ENCODE measurements around the gene SMO. TPM values are rescaled to one million over a fixed set of nuclear protein-coding genes. Genes with fewer than 3 reads are reported as not detected.
"Not testable (repeated sequence)": the region's sequence is repeated elsewhere in the genome, so short reads cannot be mapped to it uniquely, and the experiment has no call there.

The SMO gene
- total RNA-seq, 2 experiments from 2014 or later, result not detected

DNA sequence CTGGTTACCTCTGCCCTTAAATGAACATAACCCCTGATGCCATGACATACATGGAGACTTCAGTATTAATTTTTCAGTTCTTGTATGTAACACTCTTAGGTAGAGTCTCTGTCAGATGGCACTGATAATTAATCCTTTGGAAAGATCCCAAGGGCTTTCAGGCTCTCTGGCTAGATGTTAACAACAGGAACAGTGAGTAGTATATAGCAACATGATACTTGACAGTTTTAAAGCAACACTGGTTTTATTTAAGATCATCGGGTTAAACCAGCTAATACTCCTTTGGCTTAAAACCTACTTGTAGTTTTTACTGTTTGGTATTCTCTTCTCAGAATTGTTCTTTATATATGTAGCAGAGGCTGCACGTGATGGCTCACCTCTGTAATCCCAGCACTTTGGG is 63.7 kb downstream of the SMO start:
- TF ChIP-seq, protein P1, sequence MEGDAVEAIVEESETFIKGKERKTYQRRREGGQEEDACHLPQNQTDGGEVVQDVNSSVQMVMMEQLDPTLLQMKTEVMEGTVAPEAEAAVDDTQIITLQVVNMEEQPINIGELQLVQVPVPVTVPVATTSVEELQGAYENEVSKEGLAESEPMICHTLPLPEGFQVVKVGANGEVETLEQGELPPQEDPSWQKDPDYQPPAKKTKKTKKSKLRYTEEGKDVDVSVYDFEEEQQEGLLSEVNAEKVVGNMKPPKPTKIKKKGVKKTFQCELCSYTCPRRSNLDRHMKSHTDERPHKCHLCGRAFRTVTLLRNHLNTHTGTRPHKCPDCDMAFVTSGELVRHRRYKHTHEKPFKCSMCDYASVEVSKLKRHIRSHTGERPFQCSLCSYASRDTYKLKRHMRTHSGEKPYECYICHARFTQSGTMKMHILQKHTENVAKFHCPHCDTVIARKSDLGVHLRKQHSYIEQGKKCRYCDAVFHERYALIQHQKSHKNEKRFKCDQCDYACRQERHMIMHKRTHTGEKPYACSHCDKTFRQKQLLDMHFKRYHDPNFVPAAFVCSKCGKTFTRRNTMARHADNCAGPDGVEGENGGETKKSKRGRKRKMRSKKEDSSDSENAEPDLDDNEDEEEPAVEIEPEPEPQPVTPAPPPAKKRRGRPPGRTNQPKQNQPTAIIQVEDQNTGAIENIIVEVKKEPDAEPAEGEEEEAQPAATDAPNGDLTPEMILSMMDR (IDR thresholded peaks at IDR 0.05), result no peak
- no peaks in the 10 kb centered on the region for H3K4me1 ChIP-seq (ENCODE audit: insufficient read depth, low read length)
- Mint-ChIP-seq H3K27me3 (no peaks in the 10 kb centered on the region), H3K27ac (no peak overlapping the region), H3K4me3 (no peak overlapping the region), H3K36me3 (ENCODE audit: low read depth) (no peaks in the 10 kb centered on the region), H3K9me3 (no peaks in the 10 kb centered on the region), H3K4me1 (ENCODE audit: low read depth) (peaks cover 28% of the 10 kb centered on the region)
- H3K9me3 ChIP-seq (ENCODE audit: control insufficient read depth in 1 of 2, insufficient read depth in 1 of 2, low read length in 2 of 2), result no peaks in the 10 kb centered on the region
- CTCF ChIA-PET, result interaction anchor here (1.6 kb wide), 1 partner anchor 33 kb away, joined by 7 read pairs; no protein-coding TSS in a partner anchor
- intact Hi-C loops (cut with DNase I, micrococcal nuclease), result no loop called here
- H3K36me3 ChIP-seq (ENCODE audit: insufficient read depth, low read length), result no peaks in the 10 kb centered on the region
- H3K27ac ChIP-seq (ENCODE audit: low read depth in 1 of 2, low read length in 2 of 2), result no peak overlapping the region
- POLR2A ChIA-PET, result no interaction called here
- DNase-seq (no peak), ATAC-seq (ENCODE audit: poor library complexity) (no peak)
- H3K27me3 ChIP-seq (ENCODE audit: control insufficient read depth in 1 of 2, insufficient read depth in 2 of 2, low read length in 2 of 2), result no peaks in the 10 kb centered on the region
- no peak overlapping the region for H3K4me3 ChIP-seq (ENCODE audit: low read length)

DNA sequence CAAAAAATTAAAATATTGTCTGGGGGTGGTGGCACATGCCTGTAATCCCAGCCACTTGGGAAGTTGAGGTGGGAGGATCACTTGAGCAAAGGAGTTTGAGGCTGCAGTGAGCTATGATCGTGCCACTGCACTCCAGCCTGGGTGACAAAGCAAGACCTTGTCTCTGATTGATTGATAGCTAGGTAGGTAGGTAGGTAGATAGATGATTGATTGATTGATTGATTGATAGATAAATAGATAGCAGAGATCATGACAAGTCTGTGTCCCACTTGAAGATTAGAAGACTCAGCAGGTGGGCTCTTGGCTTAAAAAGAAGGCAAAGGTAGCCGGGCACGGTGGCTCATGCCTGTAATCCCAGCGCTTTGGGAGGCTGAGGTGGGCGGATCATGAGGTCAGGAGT is 64.2 kb downstream of the SMO start:
- CTCF ChIA-PET, result not testable (repeated sequence)

DNA sequence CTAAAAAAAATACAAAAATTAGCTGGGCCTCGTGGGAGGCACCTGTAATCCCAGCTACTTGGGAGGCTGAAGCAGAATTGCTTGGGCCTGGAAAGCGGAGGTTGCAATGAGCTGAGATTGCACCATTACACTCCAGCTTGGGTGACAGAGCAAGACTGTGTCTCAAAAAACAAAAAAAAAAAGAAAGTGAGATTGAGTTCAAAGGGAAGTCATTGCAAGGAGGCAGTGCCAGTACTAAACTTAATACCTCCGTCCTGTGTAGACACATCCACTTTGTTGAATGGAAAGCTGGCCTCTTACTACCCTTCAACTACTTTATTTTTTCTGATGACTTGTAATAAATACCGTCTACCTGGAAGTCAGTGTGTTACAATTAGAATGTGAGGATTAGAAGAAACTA is 67.4 kb downstream of the SMO start:
- Histone ChIP-seq H3K4me1 (ENCODE audit: insufficient read depth, low read length) (peaks cover 7% of the 10 kb centered on the region), H3K27me3 (ENCODE audit: control insufficient read depth in 1 of 2, insufficient read depth in 2 of 2, low read length in 2 of 2) (no peaks in the 10 kb centered on the region), H3K4me3 (ENCODE audit: low read length) (no peak overlapping the region), H3K36me3 (ENCODE audit: insufficient read depth, low read length) (no peaks in the 10 kb centered on the region), H3K27ac (ENCODE audit: low read depth in 1 of 2, low read length in 2 of 2) (no peak overlapping the region), H3K9me3 (ENCODE audit: control insufficient read depth in 1 of 2, insufficient read depth in 1 of 2, low read length in 2 of 2) (no peaks in the 10 kb centered on the region)
- POLR2A ChIA-PET, result interaction anchor here (0.6 kb wide), 1 partner anchor 9 kb away, joined by 3 read pairs; no protein-coding TSS in a partner anchor
- no peak overlapping the region for H3K4me3 Mint-ChIP-seq
- DNase-seq, result no peak
- no peaks in the 10 kb centered on the region for H3K27me3 Mint-ChIP-seq
- no peak overlapping the region for H3K27ac Mint-ChIP-seq
- no peaks in the 10 kb centered on the region for H3K9me3 Mint-ChIP-seq
- H3K4me1 Mint-ChIP-seq (ENCODE audit: low read depth), result peaks cover 49% of the 10 kb centered on the region
- intact Hi-C loops (cut with DNase I, micrococcal nuclease), result no loop called here
- TF ChIP-seq, protein P1 (IDR thresholded peaks at IDR 0.05), result no peak
- CTCF ChIA-PET, result no interaction called here
- no peak for ATAC-seq (ENCODE audit: poor library complexity)
- H3K36me3 Mint-ChIP-seq (ENCODE audit: low read depth), result no peaks in the 10 kb centered on the region

More for the DNA sequence above, 64.2 kb downstream of the SMO start:
- intact Hi-C loops (cut with DNase I, micrococcal nuclease); DNase-seq; H3K36me3 ChIP-seq (ENCODE audit: insufficient read depth, low read length); ATAC-seq (ENCODE audit: poor library complexity); H3K9me3 Mint-ChIP-seq; H3K9me3 ChIP-seq (ENCODE audit: control insufficient read depth in 1 of 2, insufficient read depth in 1 of 2, low read length in 2 of 2); H3K27me3 Mint-ChIP-seq; H3K4me3 ChIP-seq (ENCODE audit: low read length); H3K27ac ChIP-seq (ENCODE audit: low read depth in 1 of 2, low read length in 2 of 2); H3K4me3 Mint-ChIP-seq; POLR2A ChIA-PET; H3K36me3 Mint-ChIP-seq (ENCODE audit: low read depth); H3K27me3 ChIP-seq (ENCODE audit: control insufficient read depth in 1 of 2, insufficient read depth in 2 of 2, low read length in 2 of 2); H3K4me1 ChIP-seq (ENCODE audit: insufficient read depth, low read length); H3K27ac Mint-ChIP-seq: not testable (repeated sequence)
- H3K4me1 Mint-ChIP-seq (ENCODE audit: low read depth), result peaks cover 33% of the 10 kb centered on the region

DNA sequence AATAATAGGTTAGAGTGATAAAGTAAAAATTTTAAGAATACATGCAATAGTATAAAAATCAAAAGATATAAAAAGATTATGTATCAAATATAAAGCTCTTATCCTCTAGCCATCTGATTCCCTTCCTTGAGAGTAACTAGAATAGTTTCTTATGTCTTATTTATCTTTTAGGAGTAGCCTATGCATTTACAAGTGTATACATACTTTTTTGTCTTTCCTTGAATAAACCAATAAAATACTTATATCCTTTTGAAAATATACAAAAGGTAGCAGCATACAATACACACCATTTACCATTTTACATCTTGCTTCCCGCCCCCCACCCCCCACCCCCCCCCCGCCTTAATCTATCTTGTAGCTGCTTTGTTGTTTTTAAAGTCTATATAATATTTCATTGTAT is 67.8 kb downstream of the SMO start:
- H3K4me3 ChIP-seq (ENCODE audit: low read length), result no peak overlapping the region
- H3K27me3 ChIP-seq (ENCODE audit: control insufficient read depth in 1 of 2, insufficient read depth in 2 of 2, low read length in 2 of 2), result no peaks in the 10 kb centered on the region
- ATAC-seq (ENCODE audit: poor library complexity) (no peak), DNase-seq (no peak)
- no peak overlapping the region for H3K27ac ChIP-seq (ENCODE audit: low read depth in 1 of 2, low read length in 2 of 2)
- Mint-ChIP-seq H3K4me1 (ENCODE audit: low read depth) (peaks cover 46% of the 10 kb centered on the region), H3K27ac (no peak overlapping the region), H3K4me3 (no peak overlapping the region), H3K27me3 (no peaks in the 10 kb centered on the region), H3K36me3 (ENCODE audit: low read depth) (no peaks in the 10 kb centered on the region), H3K9me3 (no peaks in the 10 kb centered on the region)
- ChIA-PET CTCF (no interaction called here), POLR2A (interaction anchor here (0.6 to 0.7 kb wide), 2 partner anchors 9 to 31 kb away, joined by 3 read pairs; partner anchors contain the start of gene AHCYL2)
- H3K36me3 ChIP-seq (ENCODE audit: insufficient read depth, low read length), result no peaks in the 10 kb centered on the region
- H3K9me3 ChIP-seq (ENCODE audit: control insufficient read depth in 1 of 2, insufficient read depth in 1 of 2, low read length in 2 of 2), result no peaks in the 10 kb centered on the region
- peaks cover 7% of the 10 kb centered on the region for H3K4me1 ChIP-seq (ENCODE audit: insufficient read depth, low read length)
- TF ChIP-seq, protein P1 (IDR thresholded peaks at IDR 0.05), result no peak
- intact Hi-C loops (cut with DNase I, micrococcal nuclease), result no loop called here
